ENCODE results near the gene PGLYRP3.

DNA sequence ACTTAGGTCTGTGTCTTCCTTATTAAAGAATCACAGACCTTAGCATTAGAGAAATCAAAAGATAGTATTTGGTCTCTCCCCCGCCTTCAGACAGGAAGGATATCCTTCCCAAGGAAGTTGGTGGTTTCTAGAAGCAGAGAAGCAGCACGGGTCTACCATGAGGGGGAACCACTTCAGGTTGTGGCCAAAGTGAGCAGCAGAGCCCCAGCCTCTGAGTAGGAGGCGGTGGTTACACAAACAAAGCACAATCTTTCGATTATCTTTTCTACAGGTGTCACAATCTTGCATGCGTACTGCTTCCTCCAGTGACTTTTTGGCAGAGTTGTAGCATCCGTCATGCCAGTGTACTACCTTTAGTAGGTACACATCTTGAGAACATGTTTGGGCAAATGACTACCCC, 27.1 kb upstream of the PGLYRP3 start:
- TF ChIP-seq POLR2AphosphoS5 (IDR thresholded peaks at IDR 0.05; ENCODE audit: low read depth, low read length) (no peak), POLR2A (IDR thresholded peaks at IDR 0.05; ENCODE audit: low read depth, low read length) (no peak), SPI1 (IDR thresholded peaks at IDR 0.05; ENCODE audit: low read depth, low read length) (no peak), TAF1 (IDR thresholded peaks at IDR 0.05; ENCODE audit: low read depth, low read length) (no peak), PAX5 (IDR thresholded peaks at IDR 0.05; ENCODE audit: insufficient read depth, low read length, severe bottlenecking) (no peak), POU2F2 (IDR thresholded peaks at IDR 0.05; ENCODE audit: low read depth, low read length) (no peak)

Data from GM12891 (cell line).